ENCODE measurements around the gene TMEM178B. TPM values are rescaled to one million over a fixed set of nuclear protein-coding genes. Genes with fewer than 3 reads are reported as not detected.

Gene TMEM178B
- total RNA-seq, 1 experiment from 2014 or later = 0.39 TPM

DNA sequence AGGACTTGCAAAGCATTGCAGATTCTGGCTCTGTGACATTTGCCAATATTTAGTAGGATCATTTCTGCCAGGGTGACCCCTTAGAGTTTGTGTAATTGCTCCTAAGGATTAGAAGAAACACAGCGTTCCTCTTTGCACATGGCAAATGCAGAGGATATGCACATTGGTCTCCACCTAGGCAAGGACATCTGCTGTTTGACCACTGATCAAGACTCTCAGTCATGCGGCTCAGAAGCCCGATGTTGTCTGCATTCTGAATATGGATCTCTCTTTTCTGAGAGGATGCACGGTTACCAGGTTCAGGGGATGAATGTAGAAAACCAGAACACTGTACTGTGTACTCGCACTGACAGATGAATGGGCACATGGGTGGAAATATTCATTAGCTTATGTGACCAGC, 296.8 kb downstream of the TMEM178B start:
- POLR2A ChIA-PET = no interaction called here
- Histone ChIP-seq H3K4me1 (ENCODE audit: control insufficient read depth, insufficient read depth, low read length) (no peaks in the 10 kb centered on the region), H3K4me3 (ENCODE audit: low read depth in 2 of 2, low read length in 2 of 2) (no peak overlapping the region), H3K9me3 (ENCODE audit: control insufficient read depth, insufficient read depth, low read depth, low read length) (no peaks in the 10 kb centered on the region), H3K27ac (ENCODE audit: low read length) (no peak overlapping the region), H3K36me3 (ENCODE audit: control insufficient read depth, insufficient read depth, low read length) (no peaks in the 10 kb centered on the region), H3K27me3 (ENCODE audit: control insufficient read depth, insufficient read depth, low read length) (no peaks in the 10 kb centered on the region)
- BruUV-seq (replicated peaks) = no TSS peak
- in situ Hi-C loops (cut with HindIII; ENCODE audit: low pct_unique_long_range_greater_than_20kb, low sequenced_read_pairs) = no loop called here
- TF ChIP-seq TCF7L2 (IDR thresholded peaks at IDR 0.05; ENCODE audit: low read depth, low read length) = no peak
- TF ChIP-seq SIN3A (IDR thresholded peaks at IDR 0.05; ENCODE audit: borderline replicate concordance, insufficient read depth, low read depth, low read length) = no peak
- no peak for TF ChIP-seq POLR2AphosphoS5 (IDR thresholded peaks at IDR 0.05; ENCODE audit: low read depth, low read length)
- no peak for TF ChIP-seq CTCF (IDR thresholded peaks at IDR 0.05)
- intact Hi-C loops (cut with micrococcal nuclease; ENCODE audit: unreplicated experiment) = no loop called here
- no peak for DNase-seq (ENCODE audit: low read depth, low spot score)
- CTCF ChIA-PET = no interaction called here
- ATAC-seq = no peak

DNA sequence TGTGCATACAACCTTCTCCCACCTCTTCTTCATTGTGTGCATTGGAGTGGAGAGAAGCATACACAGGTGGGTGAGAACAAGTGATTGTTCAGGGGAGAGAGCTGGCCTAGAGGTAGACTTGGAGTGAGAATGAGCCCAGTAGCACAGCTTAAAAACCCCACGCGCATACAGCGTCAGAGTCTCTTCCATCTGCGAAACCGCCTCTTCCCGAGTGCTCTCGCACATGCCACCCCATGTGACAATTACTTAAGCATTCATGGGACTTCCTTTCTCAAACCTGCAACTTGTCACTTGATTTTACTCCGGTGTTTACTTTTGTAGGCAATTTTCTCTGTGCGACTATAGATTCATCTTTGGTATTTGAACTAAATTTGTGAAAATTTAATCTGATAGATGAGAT, 300.6 kb downstream of the TMEM178B start:
- Histone ChIP-seq H3K27me3 (ENCODE audit: control insufficient read depth, insufficient read depth, low read length) (no peaks in the 10 kb centered on the region), H3K27ac (ENCODE audit: low read length) (no peak overlapping the region), H3K4me3 (ENCODE audit: low read depth in 2 of 2, low read length in 2 of 2) (no peak overlapping the region), H3K36me3 (ENCODE audit: control insufficient read depth, insufficient read depth, low read length) (no peaks in the 10 kb centered on the region), H3K9me3 (ENCODE audit: control insufficient read depth, insufficient read depth, low read depth, low read length) (no peaks in the 10 kb centered on the region), H3K4me1 (ENCODE audit: control insufficient read depth, insufficient read depth, low read length) (no peaks in the 10 kb centered on the region)
- no TSS peak for BruUV-seq (replicated peaks)
- intact Hi-C loops (cut with micrococcal nuclease; ENCODE audit: unreplicated experiment) (no loop called here), in situ Hi-C loops (cut with HindIII; ENCODE audit: low pct_unique_long_range_greater_than_20kb, low sequenced_read_pairs) (no loop called here)
- ATAC-seq (no peak), DNase-seq (ENCODE audit: low read depth, low spot score) (no peak)
- TF ChIP-seq CTCF (IDR thresholded peaks at IDR 0.05) (no peak), SIN3A (IDR thresholded peaks at IDR 0.05; ENCODE audit: borderline replicate concordance, insufficient read depth, low read depth, low read length) (no peak), POLR2AphosphoS5 (IDR thresholded peaks at IDR 0.05; ENCODE audit: low read depth, low read length) (no peak), TCF7L2 (IDR thresholded peaks at IDR 0.05; ENCODE audit: low read depth, low read length) (no peak)
- TF ChIP-seq, protein P1, sequence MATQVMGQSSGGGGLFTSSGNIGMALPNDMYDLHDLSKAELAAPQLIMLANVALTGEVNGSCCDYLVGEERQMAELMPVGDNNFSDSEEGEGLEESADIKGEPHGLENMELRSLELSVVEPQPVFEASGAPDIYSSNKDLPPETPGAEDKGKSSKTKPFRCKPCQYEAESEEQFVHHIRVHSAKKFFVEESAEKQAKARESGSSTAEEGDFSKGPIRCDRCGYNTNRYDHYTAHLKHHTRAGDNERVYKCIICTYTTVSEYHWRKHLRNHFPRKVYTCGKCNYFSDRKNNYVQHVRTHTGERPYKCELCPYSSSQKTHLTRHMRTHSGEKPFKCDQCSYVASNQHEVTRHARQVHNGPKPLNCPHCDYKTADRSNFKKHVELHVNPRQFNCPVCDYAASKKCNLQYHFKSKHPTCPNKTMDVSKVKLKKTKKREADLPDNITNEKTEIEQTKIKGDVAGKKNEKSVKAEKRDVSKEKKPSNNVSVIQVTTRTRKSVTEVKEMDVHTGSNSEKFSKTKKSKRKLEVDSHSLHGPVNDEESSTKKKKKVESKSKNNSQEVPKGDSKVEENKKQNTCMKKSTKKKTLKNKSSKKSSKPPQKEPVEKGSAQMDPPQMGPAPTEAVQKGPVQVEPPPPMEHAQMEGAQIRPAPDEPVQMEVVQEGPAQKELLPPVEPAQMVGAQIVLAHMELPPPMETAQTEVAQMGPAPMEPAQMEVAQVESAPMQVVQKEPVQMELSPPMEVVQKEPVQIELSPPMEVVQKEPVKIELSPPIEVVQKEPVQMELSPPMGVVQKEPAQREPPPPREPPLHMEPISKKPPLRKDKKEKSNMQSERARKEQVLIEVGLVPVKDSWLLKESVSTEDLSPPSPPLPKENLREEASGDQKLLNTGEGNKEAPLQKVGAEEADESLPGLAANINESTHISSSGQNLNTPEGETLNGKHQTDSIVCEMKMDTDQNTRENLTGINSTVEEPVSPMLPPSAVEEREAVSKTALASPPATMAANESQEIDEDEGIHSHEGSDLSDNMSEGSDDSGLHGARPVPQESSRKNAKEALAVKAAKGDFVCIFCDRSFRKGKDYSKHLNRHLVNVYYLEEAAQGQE (IDR thresholded peaks at IDR 0.05; ENCODE audit: insufficient read depth in 1 of 2, low read depth in 2 of 2, low read length in 1 of 2) = no peak
- ChIA-PET POLR2A (no interaction called here), CTCF (no interaction called here)

Data from Panc1 (cell line).